Measurements from ENCODE around the gene ROCK2.

The ROCK2 gene

GRCh38 chr2:11309706-11310105 is 34.7 kb downstream of the ROCK2 start:
- Mint-ChIP-seq H3K36me3 (peaks cover 3% of the 10 kb centered on the region), H3K9me3 (no peaks in the 10 kb centered on the region), H3K27ac (no peak overlapping the region), H3K4me3 (no peak overlapping the region), H3K4me1 (peaks cover 45% of the 10 kb centered on the region), H3K27me3 (no peaks in the 10 kb centered on the region)

GRCh38 chr2:11307764-11308415 is 36.5 kb downstream of the ROCK2 start:
- Mint-ChIP-seq H3K36me3 (peaks cover 3% of the 10 kb centered on the region), H3K27me3 (no peaks in the 10 kb centered on the region), H3K9me3 (no peaks in the 10 kb centered on the region), H3K27ac (no peak overlapping the region), H3K4me3 (no peak overlapping the region), H3K4me1 (peaks cover 36% of the 10 kb centered on the region)

- H3K4me3 Mint-ChIP-seq, result no peak overlapping the region
- H3K4me1 Mint-ChIP-seq, result peaks cover 27% of the 10 kb centered on the region
Observed at GRCh38 chr2:11305958-11306357, 38.5 kb downstream of the ROCK2 start.

GRCh38 chr2:11305338-11305737 is 39.1 kb downstream of the ROCK2 start:
- Mint-ChIP-seq H3K9me3 (no peaks in the 10 kb centered on the region), H3K4me1 (peaks cover 27% of the 10 kb centered on the region), H3K36me3 (peaks cover 3% of the 10 kb centered on the region), H3K27ac (no peak overlapping the region), H3K4me3 (no peak overlapping the region), H3K27me3 (no peaks in the 10 kb centered on the region)

More at GRCh38 chr2:11305958-11306357, 38.5 kb downstream of the ROCK2 start:
- Mint-ChIP-seq H3K36me3 (peaks cover 3% of the 10 kb centered on the region), H3K27me3 (no peaks in the 10 kb centered on the region), H3K27ac (no peak overlapping the region), H3K9me3 (no peaks in the 10 kb centered on the region)

GRCh38 chr2:11304476-11304875 is 40.0 kb downstream of the ROCK2 start:
- no peaks in the 10 kb centered on the region for H3K9me3 Mint-ChIP-seq
- H3K4me3 Mint-ChIP-seq, result no peak overlapping the region
- no peaks in the 10 kb centered on the region for H3K27me3 Mint-ChIP-seq

GRCh38 chr2:11303290-11304013 is 41.0 kb downstream of the ROCK2 start:
- Mint-ChIP-seq H3K4me3 (no peak overlapping the region), H3K27ac (no peak overlapping the region), H3K36me3 (peaks cover 3% of the 10 kb centered on the region), H3K9me3 (no peaks in the 10 kb centered on the region), H3K27me3 (no peaks in the 10 kb centered on the region), H3K4me1 (peaks cover 34% of the 10 kb centered on the region)

More at GRCh38 chr2:11304476-11304875, 40.0 kb downstream of the ROCK2 start:
- Mint-ChIP-seq H3K36me3 (peaks cover 3% of the 10 kb centered on the region), H3K27ac (no peak overlapping the region), H3K4me1 (peaks cover 32% of the 10 kb centered on the region)

- H3K36me3 Mint-ChIP-seq, result no peaks in the 10 kb centered on the region
- no peak overlapping the region for H3K27ac Mint-ChIP-seq
- no peaks in the 10 kb centered on the region for H3K27me3 Mint-ChIP-seq
- H3K4me1 Mint-ChIP-seq, result peaks cover 32% of the 10 kb centered on the region
- H3K9me3 Mint-ChIP-seq, result no peaks in the 10 kb centered on the region
- H3K4me3 Mint-ChIP-seq, result no peak overlapping the region
Observed at GRCh38 chr2:11299439-11299838, 45.0 kb downstream of the ROCK2 start.

- Mint-ChIP-seq H3K4me1 (peaks cover 32% of the 10 kb centered on the region), H3K4me3 (no peak overlapping the region), H3K27me3 (no peaks in the 10 kb centered on the region), H3K27ac (no peak overlapping the region), H3K9me3 (no peaks in the 10 kb centered on the region), H3K36me3 (no peaks in the 10 kb centered on the region)
Observed at GRCh38 chr2:11298592-11298991, 45.8 kb downstream of the ROCK2 start.

GRCh38 chr2:11296401-11296800 is 48.0 kb downstream of the ROCK2 start:
- H3K27ac Mint-ChIP-seq, result no peak overlapping the region
- H3K36me3 Mint-ChIP-seq, result no peaks in the 10 kb centered on the region
- H3K27me3 Mint-ChIP-seq, result no peaks in the 10 kb centered on the region
- H3K4me3 Mint-ChIP-seq, result no peak overlapping the region
- H3K4me1 Mint-ChIP-seq, result peaks cover 47% of the 10 kb centered on the region
- H3K9me3 Mint-ChIP-seq, result no peaks in the 10 kb centered on the region

- Mint-ChIP-seq H3K4me3 (no peak overlapping the region), H3K9me3 (no peaks in the 10 kb centered on the region), H3K36me3 (no peaks in the 10 kb centered on the region), H3K27ac (peak overlapping the region; percentile 21), H3K4me1 (peaks cover 61% of the 10 kb centered on the region), H3K27me3 (no peaks in the 10 kb centered on the region)
Observed at GRCh38 chr2:11292464-11293255, 51.8 kb downstream of the ROCK2 start.

- Mint-ChIP-seq H3K27me3 (no peaks in the 10 kb centered on the region), H3K4me3 (no peak overlapping the region), H3K36me3 (peaks cover 3% of the 10 kb centered on the region), H3K4me1 (peaks cover 48% of the 10 kb centered on the region), H3K27ac (no peak overlapping the region), H3K9me3 (no peaks in the 10 kb centered on the region)
Observed at GRCh38 chr2:11290713-11291112, 53.7 kb downstream of the ROCK2 start.

- Mint-ChIP-seq H3K27ac (no peak overlapping the region), H3K4me3 (no peak overlapping the region), H3K9me3 (no peaks in the 10 kb centered on the region)
Observed at GRCh38 chr2:11290211-11290610, 54.2 kb downstream of the ROCK2 start.

GRCh38 chr2:11288431-11288830 is 56.0 kb downstream of the ROCK2 start:
- Mint-ChIP-seq H3K27me3 (no peaks in the 10 kb centered on the region), H3K36me3 (peaks cover 20% of the 10 kb centered on the region), H3K27ac (peak overlapping the region; percentile 38), H3K9me3 (no peaks in the 10 kb centered on the region), H3K4me3 (no peak overlapping the region), H3K4me1 (peaks cover 41% of the 10 kb centered on the region)

More at GRCh38 chr2:11290211-11290610, 54.2 kb downstream of the ROCK2 start:
- Mint-ChIP-seq H3K4me1 (peaks cover 43% of the 10 kb centered on the region), H3K36me3 (peaks cover 8% of the 10 kb centered on the region), H3K27me3 (no peaks in the 10 kb centered on the region)

- peaks cover 28% of the 10 kb centered on the region for H3K36me3 Mint-ChIP-seq
- peaks cover 31% of the 10 kb centered on the region for H3K4me1 Mint-ChIP-seq
- no peaks in the 10 kb centered on the region for H3K27me3 Mint-ChIP-seq
- no peak overlapping the region for H3K27ac Mint-ChIP-seq
- no peak overlapping the region for H3K4me3 Mint-ChIP-seq
- H3K9me3 Mint-ChIP-seq, result no peaks in the 10 kb centered on the region
Observed at GRCh38 chr2:11286749-11287148, 57.7 kb downstream of the ROCK2 start.

GRCh38 chr2:11286323-11286722 is 58.1 kb downstream of the ROCK2 start:
- Mint-ChIP-seq H3K27ac (no peak overlapping the region), H3K4me3 (no peak overlapping the region), H3K36me3 (peaks cover 31% of the 10 kb centered on the region), H3K27me3 (no peaks in the 10 kb centered on the region), H3K9me3 (no peaks in the 10 kb centered on the region), H3K4me1 (peaks cover 31% of the 10 kb centered on the region)

- H3K27ac Mint-ChIP-seq, result no peak overlapping the region
- H3K36me3 Mint-ChIP-seq, result peaks cover 37% of the 10 kb centered on the region
- H3K4me1 Mint-ChIP-seq, result peaks cover 29% of the 10 kb centered on the region
- H3K4me3 Mint-ChIP-seq, result no peak overlapping the region
- H3K27me3 Mint-ChIP-seq, result no peaks in the 10 kb centered on the region
- no peaks in the 10 kb centered on the region for H3K9me3 Mint-ChIP-seq
Observed at GRCh38 chr2:11285499-11285898, 58.9 kb downstream of the ROCK2 start.

Data from activated naive CD4-positive, alpha-beta T cell treated with anti-CD3 and anti-CD28 coated beads, Interleukin-2, amount 50 U/mL, for 24 hours (primary cell).